GM12892 (cell line): ENCODE data around the gene TGIF2LX. TPM values are rescaled to one million over a fixed set of nuclear protein-coding genes. Genes with fewer than 3 reads are reported as not detected.
A peak's percentile ranks its signal among the peaks of the same experiment; 100 is the strongest.
"Not testable (repeated sequence)": the region's sequence is repeated elsewhere in the genome, so short reads cannot be mapped to it uniquely, and the experiment has no call there.

Experiments used
- DNase-seq: peaks from one replicate; pipeline ENCODE4 v3.0.0; 2011; ENCODE audit not compliant: insufficient read length
- FAIRE-seq: peaks from 2 replicates; lab custom pipeline; 2011; peaks lifted over from hg19 to GRCh38; lab: Jason Lieb, UNC
- polyA plus RNA-seq: library from polyadenylated mRNA; unstranded; fragments of >200 nt; gene quantifications from one replicate; pipeline ENCODE4 v1.2.1, GENCODE V29; 2012; ENCODE audit warnings: missing spikeins, inconsistent platforms; ENCODE audit not compliant: missing spikeins

Gene TGIF2LX
- not detected for polyA plus RNA-seq

- not testable (repeated sequence) for DNase-seq, FAIRE-seq
Measured at GRCh38 chrX:89921665-89922064, at the start of gene TGIF2LX. TSS of gene TGIF2LX (plus strand) at chrX:89921908. CDS start at chrX:89922086, 178 bp downstream.

GRCh38 chrX:89922338-89922934 lies 728 bp downstream of the TGIF2LX start:
- FAIRE-seq: peak; percentile 27
- not testable (repeated sequence) for DNase-seq

- FAIRE-seq, DNase-seq: not testable (repeated sequence)
Measured at GRCh38 chrX:89943077-89943476, 21.4 kb downstream of the TGIF2LX start.

- not testable (repeated sequence) for DNase-seq, FAIRE-seq
Measured at GRCh38 chrX:89965588-89965987, 43.9 kb downstream of the TGIF2LX start.
